GM21515 (cell line): Measurements from ENCODE around the gene GPC5.
"Not testable (repeated sequence)": the region's sequence is repeated elsewhere in the genome, so short reads cannot be mapped to it uniquely, and the experiment has no call there.

ENCODE experiments used
- ATAC-seq: cut with Tn5 transposase; IDR thresholded peaks from one replicate; pipeline ENCODE4 v1.9.1; 2021; ENCODE audit not compliant: unreplicated experiment

The GPC5 gene

DNA sequence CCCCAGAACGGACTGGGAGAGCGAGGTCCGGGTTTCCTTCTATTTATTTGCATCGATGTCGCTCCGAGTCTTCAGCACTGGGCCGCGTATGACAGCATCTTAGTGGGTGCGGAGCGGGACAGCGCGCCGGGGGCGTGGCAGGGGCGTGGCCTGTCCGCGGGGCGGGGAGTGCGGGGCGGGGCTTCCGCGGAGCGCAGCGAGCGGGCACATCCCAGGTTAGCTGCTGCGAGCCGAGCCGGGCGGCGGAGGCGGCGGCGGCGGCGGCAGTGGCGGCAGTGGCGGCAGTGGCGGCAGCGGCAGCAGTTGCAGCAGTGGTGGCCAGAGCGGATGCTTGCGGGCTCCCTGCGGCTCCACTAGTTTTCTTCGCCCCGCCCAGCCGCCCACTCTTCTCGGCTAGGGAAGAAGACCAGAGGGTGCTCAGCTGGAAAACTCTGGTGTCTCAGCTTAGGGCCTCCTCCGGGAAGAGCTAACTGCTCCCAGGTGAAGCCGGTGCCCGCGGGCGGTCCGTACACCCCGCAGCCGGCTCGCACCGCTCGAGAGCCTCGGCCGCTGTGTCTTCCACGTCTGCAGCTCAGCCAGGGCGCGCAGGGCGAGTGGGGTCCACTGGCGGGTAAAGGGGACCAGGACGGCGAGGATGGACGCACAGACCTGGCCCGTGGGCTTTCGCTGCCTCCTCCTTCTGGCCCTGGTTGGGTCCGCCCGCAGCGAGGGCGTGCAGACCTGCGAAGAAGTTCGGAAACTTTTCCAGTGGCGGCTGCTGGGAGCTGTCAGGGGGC lies at the start of gene GPC5:
TSS of gene GPC5 (plus strand) at position 209 of the 776 bp plus-strand sequence.
- peak; percentile 95 for ATAC-seq

DNA sequence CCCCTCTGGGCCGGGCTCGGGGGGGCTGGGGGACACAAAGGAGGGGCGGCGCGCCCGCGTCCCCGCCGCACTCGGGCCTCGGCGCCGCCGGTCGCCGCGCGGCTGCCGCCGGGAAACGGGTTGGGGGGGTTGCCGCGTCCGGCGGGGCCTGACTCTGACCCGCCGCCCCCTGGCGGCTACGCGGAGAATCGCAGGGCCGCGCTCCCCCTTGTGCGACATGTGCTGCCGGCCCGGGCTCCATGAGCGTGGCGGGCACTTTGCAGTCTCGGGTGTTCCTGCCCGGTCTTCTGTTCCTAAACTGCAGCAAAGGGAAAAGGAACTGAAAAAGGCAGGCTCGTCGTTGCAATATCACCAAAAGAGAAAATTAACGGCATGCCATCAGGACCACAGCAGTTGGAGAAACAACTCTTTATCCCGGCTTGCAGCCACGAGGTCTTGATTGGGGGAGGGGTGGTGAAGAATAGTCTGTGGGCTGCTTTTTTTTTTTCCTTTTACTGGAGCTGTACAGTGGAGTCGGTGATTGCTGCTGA lies 49.5 kb upstream of the GPC5 start:
- ATAC-seq = peak; percentile 57

DNA sequence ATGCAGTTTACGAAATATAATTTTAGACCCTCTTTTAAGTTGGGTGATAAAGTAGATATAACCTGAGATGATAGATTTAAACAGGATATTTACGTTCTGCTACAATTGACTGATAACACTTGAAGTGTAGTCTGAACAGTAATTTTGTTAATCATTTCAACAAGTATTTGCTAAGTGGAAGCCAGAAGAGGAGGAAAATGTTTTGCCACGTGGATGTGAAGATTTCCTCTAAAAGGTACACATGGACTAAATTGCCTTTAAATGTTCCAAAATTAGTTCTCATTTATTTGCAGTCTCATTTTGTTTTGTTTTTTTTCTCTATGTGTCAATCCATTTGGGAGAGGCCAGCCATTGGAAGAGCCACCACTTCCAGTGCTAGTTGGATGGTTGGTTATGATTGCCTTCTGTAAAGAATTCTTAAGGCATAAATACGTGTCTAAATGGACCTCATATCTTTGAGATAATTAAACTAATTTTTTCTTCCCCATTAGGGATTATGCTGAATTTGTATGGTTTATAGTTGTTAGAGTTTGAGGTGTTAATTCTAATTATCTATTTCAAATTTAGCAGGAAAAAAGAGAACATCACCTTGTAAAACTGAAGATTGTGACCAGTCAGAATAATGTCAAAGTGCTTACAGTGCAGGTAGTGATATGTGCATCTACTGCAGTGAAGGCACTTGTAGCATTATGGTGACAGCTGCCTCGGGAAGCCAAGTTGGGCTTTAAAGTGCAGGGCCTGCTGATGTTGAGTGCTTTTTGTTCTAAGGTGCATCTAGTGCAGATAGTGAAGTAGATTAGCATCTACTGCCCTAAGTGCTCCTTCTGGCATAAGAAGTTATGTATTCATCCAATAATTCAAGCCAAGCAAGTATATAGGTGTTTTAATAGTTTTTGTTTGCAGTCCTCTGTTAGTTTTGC lies 48.2 kb upstream of the GPC5 start:
- ATAC-seq = no peak

DNA sequence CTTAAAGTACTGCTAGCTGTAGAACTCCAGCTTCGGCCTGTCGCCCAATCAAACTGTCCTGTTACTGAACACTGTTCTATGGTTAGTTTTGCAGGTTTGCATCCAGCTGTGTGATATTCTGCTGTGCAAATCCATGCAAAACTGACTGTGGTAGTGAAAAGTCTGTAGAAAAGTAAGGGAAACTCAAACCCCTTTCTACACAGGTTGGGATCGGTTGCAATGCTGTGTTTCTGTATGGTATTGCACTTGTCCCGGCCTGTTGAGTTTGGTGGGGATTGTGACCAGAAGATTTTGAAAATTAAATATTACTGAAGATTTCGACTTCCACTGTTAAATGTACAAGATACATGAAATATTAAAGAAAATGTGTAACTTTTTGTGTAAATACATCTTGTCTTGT lies 47.3 kb upstream of the GPC5 start:
- no peak for ATAC-seq

DNA sequence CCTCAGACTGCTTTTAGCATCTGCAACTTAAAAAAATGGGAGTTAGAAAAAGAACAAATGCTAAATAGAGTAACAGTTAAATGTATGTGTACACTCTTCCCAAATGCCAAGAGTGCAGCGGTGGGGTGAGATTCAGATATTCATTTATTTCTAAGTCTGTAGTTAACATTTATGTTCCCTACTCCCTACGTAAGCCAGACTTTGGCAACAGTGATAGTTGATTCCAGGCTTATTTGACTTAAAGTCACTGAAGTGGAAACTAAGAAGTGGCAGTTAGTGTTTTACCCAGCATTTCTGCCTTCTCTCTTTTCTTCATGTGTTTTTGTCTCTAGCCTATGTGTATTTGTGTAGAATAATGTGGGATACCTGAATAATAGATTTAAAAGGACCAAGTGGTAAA lies 46.4 kb upstream of the GPC5 start:
- ATAC-seq = no peak

DNA sequence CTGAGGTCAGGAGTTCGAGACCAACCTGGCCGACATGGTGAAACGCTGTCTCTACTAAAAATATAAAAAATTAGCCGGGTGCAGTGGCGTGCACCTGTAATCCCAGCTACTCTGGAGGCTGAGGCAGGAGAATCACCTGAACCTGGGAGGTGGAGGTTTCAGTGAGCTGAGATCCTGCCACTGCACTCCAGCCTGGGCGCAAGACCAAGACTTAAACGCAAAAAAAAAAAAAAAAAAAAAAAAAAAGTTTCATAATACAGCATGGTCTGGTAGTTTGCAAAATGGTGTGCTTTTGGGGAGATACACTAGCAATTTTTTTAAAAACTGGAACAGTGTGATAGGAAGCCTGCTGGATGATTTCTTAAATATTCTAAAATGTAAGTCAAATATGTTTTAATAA lies 45.5 kb upstream of the GPC5 start:
- not testable (repeated sequence) for ATAC-seq

DNA sequence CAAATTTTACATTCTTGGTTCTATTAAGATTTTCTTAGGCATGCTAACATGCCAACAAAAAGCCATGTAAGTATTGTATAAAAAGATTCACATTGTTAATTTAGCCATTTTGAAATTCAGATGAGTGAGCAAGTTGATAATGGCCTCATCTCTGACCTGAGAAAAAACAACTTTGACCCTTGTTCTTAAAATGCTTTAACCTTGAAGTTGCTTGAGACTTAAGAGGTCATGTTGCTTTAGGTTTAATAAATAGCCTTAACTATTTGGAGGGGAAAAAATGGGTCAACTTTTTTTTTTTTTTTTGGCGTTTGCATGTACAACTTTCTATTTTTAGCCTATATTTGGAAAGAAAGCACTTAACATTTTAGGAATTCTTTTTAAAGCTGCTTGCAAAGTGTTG lies 44.9 kb upstream of the GPC5 start:
- ATAC-seq = no peak

DNA sequence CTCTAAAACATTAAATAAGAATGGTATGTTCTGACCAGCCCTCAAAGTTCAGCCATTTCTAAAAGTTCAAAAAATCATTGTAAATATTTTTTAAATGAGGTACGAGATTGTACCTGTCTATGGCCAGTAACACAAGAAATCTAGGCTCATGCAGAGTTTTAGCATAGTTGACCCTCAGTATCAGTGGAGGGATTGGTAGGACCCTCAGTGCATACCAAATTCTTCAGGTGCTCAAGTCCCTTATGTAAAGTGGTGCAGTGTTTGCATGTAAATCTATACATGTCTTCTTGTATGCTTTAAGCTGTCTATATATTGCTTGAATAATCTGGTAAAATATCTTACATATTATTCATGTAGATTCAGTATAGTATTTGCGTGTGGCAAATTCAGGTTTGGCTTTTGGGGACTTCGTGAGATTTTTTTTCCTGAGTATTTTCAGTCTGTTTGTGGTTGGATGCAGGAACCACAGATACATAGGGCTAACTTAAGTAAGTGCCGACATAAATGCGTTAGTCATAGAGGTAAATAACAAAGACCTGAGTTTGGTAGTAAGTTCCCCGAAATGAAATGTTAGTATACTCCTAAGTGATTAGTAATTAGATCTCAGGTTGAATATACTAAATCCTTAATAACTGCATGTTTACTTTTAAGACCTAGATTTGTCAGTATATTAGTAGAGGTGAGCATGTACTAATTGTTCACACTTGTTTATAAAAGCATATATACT lies 43.2 kb upstream of the GPC5 start:
- no peak for ATAC-seq

DNA sequence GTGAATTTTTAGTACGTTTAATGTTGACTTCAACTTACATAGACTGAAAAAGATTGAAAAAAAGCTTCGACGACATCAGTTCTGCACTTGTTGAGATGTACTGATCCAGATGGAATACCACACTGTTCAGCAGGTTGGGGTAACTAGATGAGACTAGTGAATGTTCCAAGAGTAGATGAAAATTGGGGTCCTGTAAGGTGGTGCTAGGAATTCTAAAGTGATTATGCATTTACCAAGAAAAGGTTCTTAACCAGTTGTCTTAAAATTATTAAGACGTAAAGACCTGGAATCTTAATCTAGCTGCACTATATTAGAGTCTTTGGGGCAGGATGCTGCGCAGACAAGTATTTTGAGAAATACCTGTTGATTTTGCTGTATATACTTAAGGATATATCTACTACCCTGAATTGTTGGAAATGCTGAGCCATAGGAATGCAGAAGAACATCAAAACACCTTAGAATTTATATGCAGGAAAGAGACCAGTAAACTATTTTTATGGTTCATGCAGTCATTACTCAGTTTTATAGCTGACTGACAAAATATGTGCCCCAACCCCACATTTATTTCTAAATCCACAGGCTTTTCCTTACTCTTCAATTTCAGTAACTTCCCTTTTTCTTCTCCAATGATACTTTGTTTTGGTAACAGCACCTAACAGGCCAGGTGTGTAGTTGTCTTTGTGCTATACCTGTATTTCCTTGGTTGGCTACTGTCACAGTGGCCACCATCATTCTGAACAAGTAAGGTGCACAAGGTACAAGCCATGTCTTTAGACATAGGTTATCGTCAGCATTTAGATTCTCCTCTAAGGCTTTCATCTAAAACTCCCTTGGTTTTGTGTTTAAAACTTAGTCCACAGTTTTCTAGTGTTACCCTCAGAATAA lies 42.4 kb upstream of the GPC5 start:
- ATAC-seq = no peak

DNA sequence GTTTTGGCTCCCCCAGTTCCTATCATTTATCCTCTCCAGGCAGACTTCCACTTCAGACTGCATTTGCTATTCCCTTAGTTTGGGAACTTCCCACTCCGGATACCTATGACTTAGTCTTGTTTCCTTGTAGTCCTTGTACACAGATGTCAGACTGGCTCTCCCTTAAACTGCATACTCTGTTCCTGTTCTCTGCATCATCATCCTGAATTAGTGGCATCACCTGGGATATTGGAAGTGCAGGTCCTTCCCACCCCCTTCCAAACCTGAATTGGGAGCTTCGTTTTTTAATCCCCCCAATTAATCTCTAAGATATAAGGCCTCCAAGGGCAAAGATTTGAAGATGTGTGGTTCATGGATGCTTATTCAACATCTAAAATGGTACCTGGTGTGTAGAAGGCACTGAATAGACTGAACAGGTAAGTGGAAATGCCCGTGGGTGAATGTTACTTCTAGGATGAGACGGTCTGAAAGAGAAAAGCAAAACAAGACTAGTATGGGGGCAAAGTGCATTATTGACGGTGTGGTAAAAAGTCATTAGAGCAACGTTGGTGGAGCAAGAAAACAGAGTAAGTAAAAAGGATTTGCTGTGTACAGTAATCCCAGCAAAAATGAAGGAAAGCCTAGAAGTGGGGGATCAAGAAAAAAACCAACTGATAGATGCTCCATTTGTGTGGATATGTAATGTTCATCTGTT lies 41.4 kb upstream of the GPC5 start:
- no peak for ATAC-seq

DNA sequence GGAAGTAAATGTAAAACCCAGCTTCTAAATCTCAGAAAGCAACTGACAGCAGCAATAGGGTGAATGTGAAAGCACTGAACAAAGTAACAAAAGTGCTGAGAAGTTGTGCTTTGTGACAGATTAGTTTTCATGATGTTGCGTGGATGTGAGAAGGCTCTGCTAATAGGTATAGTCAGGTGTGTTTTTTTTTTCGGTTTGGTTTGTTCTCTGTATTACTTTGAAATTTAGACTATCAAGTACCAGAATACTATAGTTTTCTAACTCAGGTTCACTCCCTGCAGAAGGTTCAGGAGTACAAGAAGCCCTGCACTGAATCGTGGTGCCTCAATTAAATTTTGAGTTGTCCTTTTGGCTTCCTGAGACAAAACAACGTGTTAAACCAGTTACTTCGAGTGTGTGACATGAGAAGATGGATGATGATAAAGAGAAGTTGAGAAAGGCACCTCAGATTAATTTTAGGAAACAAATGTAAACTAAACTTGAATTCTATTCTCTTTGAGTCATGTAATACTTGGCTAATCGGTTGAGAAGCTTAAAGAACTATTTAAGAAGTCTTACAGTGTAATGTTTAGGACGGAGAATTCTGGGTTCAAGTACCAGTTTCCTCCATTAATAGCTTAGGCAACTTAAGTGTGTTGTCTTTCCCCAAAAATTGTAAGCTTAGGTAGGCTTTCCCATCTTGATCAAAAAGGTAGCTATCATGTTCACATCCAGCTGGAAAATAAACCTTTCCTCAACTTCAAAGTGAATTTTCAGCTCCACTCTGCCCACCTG lies 40.6 kb upstream of the GPC5 start:
- no peak for ATAC-seq

DNA sequence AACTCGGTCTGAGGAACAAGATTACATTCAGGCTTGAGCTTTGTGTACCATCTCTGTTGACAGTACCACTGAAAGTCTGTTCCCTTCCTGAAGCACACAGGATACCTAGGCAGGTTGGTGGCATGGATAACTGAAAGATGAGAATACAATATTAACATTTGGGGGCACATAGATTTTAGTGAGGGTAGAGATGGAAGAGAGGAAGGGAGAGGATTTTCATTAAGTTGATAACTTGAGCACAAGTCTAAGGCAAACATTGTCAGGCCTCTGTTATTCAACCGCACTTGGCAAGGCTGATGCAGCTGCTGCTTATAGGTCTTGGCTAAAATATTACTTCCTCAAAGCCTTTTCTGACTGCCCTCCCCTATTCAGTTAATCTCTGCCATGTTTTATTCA lies 40.0 kb upstream of the GPC5 start:
- no peak for ATAC-seq

DNA sequence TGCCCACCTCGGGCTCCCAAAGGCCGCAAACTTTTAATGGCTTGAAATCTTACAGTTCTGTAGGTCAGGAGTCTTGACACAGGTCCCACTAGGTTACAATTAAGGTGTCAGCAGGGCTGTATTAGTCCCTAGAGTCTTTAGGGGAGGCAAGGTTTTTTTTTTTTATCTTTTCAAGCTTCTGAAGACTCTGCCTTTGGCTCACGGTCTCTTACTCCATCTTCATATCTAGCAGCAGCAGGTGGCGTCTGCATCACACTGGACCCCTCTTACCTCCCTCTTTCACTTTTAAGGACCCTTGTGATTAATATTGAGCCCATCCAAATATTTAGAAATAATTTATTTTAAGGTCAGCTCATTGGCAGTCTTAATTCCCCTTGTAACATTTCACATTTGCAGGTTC lies 39.3 kb upstream of the GPC5 start:
- no peak for ATAC-seq

DNA sequence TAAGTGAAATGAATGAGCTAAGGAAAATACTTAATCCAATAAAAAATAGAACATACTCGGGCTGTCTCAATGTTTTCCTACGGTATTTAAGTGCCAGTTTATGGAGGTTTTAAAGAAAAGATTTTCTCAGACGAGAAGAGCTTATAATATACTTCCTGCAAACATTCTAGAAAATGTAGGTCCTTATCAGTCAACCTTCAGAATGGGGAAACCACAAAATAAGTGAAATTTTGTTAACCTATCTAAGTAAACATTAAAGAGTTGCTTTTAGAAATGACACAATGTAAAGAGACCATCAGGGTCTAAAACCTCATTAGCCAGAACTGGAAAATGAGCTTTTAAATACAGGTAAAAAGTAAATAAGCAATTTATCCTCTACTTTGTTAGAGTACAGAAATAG lies 38.8 kb upstream of the GPC5 start:
- ATAC-seq = no peak

DNA sequence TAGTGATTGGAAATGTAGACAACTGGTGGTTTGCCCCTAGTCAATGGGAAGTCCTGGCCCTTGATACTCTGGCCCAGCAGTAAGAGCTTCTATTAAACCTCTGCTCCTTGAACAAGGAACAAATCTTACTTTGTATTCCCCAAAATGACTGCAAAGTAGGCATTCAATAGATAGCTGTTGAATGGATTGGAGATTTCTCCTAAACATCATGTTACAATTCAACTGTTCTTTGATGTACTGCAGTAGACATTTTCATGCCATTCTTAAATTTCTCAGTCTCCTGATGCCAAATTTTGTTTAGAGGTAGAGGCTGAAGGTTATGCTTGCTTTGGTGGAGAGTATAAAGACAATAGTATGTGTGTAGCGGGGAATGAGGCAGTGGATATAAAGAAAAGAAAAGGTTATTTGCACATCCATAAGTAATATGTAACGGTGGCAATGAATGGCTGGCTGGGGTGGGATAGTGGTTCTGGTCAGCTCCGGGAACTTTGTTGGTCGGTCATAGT lies 38.1 kb upstream of the GPC5 start:
- no peak for ATAC-seq

DNA sequence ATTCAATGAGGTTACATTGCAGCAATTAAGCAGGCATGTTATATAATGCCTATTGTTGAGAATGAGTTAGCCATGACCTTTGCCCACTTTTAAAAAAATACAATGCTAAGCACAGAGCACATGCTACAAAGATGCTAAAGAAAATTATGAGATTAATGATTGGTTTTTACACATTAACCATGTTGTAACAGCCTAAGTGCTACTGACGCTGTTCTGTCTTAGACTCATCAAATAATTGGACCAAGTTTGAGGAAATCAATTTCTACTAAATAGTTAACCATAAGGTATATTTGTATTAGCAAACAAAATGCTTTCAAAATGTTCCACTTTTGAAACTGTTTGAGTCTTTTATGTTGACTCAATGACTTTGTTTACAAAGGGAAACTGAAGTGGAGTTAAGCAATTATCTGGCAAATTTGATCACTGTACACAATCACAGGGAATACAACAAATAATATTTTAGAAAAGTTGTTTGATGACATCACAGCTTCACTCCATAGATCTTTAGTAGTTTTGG lies 36.6 kb upstream of the GPC5 start:
- no peak for ATAC-seq

DNA sequence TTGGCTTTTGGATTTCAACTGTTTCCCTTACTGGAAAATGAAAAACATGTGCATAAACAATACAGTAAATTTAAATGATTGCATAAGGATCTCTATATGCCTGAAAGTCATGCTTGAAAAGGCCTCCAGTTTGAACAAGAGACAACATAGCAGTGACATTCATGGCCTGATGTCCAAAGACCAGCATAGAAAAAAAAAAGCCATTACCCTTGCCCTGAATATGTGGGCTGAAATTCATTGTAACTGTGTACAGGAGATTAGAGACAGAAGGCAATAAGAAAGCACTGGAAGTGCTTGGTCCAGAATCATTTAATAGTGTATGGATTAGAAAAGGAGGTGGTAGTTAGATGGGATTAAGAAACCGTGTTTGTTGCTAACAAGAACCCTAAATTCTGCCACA lies 35.5 kb upstream of the GPC5 start:
- no peak for ATAC-seq

DNA sequence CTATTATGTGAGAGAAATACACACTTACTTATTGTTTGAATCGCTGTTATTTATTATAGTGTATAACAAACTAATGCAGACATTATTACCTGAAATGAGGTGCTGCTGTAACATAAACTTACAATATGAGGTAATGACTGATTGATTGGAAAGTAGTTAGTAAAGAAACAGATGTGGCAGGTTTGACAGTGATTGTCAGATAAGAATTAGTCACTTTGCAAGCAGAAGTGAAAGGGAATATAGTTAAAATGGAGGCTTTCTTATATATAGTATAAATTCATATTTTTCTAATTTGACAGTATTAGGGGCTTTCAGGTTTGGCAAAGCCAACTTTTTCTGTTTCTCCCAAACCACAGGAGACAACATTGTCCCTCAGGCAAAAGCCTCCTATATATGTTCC lies 30.3 kb upstream of the GPC5 start:
- no peak for ATAC-seq
